Measurements from ENCODE around the gene LRRC27.

LRRC27 gene

DNA sequence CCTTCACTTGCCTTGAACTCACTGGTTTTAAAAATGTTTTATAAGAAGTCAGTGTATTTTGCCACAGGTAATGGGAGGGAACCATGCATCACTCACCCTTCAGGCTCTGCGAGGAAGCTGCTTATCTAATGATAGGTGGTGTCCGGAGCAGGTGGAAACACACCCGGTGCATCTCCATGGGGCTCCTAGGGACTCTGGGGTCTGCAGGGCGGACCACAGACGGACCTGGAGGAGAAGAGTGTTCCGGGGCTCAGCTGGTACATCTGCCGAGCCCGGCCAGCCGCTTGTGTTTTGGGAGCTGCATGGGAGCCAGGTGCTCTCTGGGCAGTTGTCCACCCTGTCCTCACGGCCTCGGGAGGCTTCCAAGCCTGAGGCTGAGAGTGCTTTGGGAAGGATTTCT, 7.3 kb downstream of the LRRC27 start:
- DNase-seq, result no peak

DNA sequence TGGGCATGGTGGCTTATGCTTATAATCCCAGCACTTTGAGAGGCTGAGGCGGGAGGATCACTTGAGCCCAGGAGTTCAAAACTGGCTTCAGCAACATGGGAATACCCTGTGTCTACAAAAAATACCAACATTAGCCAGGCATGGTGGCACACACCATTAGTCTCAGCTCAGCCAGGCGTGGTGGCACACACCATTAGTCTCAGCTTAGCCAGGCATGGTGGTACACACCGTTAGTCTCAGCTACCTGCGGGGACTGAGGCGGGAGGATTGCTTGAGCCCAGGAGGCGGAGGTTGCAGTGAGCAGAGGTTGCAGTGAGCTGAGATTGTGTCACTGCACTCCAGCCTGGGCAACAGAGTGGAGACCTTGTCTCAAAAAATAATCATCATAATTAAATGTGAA, 9.0 kb downstream of the LRRC27 start:
- no peak for DNase-seq

DNA sequence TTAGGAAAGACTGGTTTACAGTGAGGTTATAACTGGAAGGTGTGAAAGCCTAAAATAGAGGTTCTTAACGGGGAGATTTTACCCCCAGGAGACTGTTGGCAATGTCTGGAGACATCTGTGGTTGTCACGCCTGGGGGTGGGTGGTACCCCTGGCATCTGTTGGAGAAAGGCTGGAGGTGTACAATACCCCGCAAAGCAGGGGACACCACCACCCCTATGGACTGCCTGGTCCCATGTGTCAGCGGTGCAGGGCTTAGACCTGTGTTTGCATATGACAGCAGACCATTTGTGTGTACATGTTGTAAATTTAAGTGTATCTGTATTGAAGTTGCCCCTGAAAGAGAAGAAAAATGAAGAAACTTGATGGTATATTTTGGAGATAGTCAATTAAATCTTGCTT, 9.8 kb downstream of the LRRC27 start:
- no peak for DNase-seq

DNA sequence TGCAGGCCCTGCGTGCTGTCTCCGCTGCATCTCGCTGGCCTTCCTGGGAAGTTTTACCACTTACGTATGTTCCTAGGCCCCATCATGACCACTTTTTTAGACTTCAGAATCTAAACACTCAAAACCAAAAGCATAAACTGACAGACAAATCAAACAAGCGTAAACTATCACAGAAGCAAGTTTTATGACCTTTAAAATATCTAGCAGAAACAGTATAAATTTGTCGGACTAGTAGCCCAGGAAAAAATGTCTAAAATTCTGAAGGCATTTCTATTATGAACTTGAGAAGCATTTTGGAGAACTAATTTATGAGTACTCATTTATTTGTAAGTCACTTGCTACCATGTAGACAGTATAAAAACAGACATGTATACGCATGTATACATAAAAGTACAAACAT, 10.6 kb downstream of the LRRC27 start:
- no peak for DNase-seq

DNA sequence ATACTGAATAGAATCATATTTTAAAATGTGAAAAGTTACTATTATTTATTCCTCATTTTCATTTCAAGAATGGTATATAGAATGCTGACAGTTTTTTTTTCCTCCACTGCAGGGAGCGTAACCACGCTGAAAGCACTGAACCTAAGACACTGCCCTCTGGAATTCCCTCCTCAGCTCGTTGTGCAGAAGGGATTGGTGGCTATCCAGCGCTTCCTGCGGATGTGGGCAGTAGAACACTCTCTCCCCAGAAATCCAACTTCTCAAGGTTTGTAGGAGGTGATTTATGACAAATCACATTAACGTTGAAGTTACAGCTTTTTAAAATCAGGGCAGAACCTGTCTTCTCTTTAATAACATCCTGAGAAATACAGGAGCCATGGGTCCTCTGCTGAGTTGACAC, 12.4 kb downstream of the LRRC27 start:
- no peak for DNase-seq

DNA sequence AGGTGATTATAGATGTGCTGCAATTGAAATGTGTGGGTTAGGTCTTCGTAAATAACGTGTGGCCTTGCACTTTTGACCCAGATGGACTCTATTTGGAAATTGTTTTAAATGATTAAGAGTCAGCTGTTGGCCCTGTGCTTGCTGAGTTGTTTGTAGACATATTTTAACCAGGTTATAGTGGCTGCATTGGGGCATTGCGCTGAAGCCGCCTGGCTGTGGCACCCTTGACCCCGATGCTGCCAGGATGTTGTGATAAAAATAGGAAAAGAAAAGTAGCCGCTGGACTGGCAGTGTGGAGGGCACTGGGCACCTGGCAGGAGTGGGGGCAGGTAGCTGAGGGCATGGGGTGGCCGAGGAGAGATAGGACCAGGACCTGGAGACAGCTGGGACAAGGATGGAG, 13.4 kb downstream of the LRRC27 start:
- DNase-seq, result no peak

DNA sequence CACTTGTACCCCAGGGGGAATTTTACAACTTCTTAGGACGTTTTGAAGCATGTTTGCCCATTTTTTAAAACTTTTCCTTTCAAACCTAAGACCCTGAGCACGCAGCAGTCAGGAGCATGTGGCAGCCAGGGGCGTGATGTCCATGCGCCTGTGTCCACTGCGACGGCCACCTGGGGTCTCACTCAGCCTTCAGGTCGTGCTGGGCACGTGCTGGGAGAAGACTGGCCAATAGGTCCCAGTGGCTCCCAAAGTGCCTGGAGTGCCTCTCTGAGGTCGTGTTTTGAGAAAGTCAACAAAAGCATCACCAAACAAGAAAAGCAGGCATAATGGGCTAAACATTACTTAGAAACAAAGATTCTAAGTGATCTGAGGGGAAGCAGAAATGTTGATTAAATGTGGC, 14.8 kb downstream of the LRRC27 start:
- DNase-seq, result no peak

DNA sequence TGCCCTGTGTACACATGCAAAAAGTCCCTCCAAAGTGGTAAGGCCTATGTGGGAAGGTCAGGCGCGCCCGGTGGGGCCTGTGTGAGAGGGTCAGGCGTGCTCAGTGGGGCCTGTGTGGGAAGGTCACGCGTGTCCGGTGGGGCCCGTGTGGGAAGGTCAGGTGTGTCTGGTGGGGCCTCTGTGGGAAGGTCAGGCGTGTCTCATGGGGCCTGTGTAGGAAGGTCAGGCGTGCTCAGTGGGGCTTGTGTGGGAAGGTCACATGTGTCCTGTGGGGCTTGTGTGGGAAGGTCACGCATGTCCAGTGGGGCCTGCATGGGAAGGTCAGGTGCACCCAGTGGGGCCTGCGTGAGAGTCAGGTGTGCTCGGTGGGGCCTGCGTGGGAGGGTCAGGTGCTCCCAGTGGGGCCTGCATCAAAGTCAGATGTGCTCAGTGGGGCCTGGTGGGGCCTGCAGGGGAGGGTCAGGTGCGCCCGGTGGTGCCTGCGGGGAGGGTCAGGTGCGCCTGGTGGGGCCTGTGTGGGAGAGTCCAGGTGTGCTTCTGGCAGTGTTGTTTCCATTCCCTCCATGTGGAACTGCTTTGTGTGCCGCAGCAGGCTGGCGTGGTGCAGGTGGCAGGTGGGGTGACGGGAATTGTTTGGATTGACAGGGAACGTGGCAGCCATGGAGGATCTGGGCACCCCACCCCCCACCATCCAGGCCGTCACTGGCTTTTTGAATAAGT, 15.4 kb downstream of the LRRC27 start:
- DNase-seq, result no peak

DNA sequence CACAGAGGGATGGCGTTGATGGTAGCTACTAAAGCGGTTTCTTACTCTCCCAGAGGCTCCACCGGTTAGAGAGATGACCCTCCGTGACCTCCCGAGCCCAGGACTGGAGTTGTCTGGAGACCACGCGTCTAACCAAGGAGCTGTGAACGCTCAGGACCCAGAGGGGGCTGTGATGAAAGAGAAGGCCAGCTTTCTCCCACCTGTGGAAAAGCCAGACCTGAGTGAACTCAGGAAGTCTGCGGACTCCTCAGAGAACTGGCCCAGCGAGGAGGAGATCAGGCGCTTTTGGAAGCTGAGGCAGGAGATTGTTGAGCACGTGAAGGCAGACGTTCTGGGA, 15.9 kb downstream of the LRRC27 start:
- no peak for DNase-seq

DNA sequence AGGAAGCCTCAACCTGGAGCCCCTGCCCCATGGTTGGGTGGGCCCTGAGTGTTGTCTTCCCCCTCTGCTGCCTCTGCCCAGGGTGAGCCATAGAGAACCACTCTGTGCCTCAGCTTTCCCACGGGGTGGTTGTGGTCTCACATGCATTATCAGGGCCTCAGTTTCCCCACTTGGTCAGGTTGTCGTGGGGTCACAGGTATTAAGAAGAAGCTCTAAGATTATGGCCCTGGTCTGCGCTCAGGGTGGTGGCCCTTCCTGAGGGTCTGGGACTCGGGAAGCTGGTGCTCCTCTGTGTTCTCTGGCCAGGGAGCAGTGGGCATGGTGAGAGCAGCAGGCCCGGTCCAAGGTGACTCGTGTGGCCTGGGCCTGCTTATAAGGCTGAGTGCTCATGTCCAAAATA, 17.8 kb downstream of the LRRC27 start:
- DNase-seq, result no peak

DNA sequence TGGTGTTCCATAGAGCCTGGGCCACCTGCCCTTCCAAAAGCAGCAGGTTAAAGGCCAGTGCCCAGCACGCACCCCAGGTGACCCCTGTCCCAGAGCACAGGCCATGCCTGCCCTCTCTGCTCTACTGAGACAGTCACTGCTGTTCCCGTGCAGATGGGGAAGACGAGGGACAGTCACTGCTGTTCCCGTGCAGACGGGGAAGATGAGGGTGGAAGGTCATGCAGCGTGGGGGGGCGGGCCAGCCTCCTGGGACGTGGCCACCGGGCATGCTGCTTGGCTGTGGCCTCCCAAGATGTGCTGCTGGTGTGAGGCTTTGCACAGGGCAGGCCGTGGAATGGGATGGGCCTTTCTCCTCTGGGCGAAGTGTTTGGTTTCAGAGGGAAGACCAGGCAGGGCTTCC, 18.4 kb downstream of the LRRC27 start:
- no peak for DNase-seq

DNA sequence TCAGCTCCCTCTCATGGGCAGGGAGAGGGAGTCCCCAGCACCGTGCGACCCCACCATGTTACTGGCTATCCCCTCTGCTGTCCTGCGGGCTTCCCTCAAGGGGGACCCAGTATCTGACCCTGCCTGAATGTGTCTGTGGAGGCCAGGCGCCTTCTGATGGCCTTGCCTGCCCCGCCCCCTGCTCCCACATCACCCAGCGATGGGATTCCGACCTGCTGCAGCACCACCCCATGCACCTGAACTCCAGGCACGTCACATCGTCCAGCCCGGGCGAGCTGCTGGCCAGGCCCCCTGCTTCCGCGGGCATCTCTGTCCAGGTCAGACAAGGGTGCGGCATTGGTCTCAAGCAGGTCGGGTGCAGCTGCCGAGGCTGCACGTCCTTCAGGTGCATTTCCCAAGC, 19.0 kb downstream of the LRRC27 start:
- no peak for DNase-seq

DNA sequence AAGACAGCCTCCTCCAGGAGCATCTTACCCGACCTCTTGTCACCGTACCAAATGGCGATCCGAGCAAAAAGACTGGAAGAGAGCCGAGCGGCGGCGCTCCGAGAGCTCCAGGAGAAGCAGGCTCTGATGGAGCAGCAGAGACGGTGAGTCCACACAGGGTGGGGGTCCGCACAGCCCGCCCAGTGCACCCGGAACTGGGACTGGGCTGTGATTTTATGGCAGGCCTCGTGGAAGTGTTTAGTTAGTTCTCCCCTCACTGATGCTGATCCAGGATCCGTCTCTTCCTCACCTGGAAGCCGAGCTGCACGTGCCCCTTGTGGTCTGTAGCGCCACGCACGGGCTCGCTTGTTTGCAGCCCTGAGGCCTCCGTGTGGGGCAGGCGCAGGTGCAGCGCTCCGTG, 19.6 kb downstream of the LRRC27 start:
- DNase-seq, result no peak

DNA sequence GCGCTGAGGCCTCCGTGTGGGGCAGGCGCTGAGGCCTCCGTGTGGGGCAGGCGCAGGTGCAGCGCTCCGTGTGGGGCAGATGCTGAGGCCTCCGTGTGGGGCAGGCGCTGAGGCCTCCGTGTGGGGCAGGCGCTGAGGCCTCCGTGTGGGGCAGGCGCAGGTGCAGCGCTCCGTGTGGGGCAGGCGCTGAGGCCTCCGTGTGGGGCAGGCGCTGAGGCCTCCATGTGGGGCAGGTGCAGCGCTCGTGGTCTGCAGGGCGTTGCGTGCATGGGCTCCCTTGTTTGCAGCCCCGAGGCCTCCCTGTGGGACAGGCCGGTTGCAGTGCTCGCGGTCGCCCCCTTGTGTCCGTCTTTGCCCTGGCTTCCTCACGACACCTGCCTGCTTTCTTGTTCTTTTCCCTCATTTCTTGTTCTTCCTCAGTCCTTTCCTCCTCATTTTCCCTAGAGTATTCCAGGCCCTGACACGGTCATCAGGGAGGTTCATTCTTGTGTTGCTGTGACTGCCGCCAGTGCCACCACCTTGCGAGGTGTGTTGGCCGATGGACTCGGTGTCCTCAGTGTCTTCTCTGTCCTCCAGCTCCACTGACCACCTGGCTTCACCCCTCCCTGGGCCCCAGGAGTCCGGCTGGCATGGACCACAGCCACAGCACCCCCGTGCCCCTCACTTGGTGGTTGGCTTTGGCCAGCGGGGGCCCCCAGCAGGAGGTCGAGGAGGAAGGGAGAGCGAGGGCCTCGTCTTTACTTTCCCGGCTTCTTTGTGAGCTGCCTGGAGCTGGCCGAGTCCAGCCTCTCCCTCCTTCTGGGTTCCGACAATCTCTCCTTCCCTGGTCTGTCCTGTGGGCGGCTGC, 20.7 kb downstream of the LRRC27 start:
- DNase-seq, result peak; percentile 78

DNA sequence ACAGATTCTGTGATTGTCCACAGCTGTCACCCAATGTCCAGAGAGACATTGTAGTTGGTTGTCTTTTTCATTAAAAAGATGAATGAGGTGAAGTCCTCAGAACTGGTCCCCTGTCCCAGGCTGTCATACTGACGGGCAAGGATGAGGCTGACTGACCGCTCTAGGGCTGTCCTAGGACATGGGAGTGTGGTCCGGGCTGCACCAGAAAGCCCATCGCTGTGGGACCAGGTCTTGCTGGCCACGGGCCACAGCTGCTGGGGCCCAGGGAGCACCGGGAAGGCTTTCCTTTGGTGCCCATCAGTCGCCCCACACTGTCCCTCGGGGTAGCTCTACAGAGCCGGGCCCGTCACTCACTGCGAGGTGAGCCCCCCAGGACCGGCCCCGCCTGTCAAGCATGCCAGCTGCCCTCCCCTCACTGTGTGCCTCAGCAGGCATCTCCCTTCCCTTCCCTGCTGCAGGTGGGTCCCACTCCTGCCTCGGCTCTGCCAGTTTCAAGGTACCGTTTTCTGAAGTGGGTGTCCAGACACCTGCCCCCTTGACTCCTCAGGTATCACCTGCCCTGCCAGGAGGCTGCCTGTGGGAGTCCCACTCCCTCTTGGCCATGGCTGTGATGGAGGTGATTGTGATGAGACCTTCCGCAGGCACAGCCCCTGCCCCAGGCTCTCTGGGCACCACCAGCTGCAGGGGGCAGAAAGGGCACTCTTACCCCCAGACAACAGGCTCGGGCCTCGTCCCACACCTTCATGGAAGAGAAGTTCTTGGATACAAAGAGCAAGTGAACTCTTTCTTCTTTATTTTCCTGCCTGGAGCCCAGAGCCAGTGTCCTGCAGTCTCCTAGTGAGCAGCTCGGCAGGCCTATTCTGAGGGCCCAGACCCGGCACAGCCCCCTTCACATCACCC, 21.7 kb downstream of the LRRC27 start:
- no peak for DNase-seq

DNA sequence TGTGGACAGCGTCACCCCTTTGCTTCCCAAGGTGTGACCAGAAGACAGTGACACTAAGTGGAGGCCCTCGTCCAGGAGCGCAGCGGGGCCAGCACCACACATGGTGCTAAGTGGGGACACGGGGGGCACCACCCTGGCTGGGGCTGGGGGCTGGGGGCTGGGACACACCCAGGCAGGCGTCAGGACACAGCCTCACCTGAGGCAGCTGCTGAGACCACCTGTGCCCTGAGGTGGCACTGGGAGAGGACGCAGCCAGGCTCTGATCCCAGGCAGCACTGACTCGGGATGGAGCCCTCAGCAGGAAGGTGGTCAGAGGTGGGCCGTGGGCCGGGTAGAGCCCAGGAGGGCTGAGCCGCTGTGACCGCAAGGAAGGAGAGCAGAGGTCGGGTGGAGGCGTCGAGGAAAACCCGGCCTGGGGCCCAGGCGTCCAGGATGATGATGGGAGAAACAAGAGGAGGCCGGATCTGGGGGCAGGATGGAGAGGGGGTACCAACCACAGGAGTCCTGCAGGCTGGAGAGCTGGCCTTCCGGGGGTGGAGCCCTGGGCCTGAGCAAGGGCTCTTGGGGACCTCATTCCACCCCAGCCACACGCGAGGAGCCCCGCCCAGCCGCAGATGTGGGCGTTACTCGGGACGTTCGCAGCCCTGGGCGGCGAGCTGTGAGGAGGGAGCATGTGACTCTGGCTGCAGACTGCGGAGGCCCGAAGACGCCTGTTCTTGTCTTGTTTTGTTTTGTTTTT, 22.5 kb downstream of the LRRC27 start:
- no peak for DNase-seq

DNA sequence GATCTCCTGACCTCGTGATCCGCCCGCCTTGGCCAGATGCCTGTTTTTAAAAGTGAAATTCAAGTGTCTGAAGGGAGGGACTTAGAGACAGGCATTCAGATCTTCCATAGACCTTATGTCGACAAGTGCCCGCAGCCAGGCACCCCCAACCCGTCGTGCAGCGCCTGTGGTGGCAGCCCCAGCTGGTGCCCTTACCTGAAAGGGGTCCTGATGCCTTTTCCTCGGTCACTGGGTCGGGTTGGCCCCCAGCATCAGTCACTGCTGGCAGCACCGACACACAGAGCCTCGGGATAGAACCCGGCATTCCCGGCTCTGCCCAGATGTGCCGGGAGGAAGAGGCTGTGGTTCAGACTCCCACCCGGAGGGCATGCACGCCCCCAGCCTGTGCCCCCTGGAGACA, 23.3 kb downstream of the LRRC27 start:
- DNase-seq, result no peak

DNA sequence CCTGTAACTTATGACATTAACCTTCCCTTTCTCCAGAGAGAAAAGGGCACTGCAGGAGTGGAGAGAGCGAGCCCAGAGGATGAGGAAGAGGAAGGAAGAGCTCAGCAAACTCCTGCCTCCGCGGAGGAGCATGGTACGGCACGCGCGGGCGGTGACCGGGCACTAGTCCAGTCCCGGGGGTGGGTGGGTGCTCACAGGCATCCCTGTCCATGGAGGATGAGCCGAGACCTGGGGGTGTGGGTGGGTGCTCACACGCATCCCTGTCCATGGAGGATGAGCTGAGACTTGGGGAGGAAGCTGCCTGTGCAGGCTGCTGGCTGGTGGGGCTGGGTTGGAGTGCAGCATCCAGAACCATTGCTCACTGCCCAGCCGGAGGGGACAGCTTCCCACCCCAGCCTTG, 23.8 kb downstream of the LRRC27 start:
- no peak for DNase-seq

DNA sequence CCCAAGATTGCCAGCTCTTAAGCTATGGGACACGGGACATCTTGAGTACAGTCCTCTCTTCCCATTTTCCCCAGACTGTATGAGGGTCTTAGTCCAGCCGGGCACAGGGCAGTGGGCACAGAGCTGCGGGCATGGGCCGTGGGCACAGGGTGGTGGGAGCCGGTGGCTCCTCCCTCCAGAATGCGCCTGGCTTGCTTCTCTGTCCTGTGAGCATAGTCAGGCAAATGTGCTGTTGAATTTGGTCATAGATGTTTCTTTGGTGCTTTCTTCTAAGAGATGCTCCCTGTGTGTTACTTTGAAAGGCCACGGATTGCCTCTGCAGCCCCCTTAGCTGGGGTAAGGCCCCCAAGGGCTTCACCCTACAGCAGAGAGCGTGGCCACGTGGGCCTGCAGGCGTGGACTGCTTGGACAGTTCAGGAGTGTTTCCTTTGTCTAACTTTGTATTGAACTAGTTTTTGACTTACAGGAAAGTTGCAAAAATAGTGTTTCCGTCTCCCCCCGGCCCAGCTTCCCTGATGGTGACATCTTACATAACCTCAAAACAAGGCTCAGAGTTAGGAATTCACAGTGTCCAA, 24.7 kb downstream of the LRRC27 start:
- DNase-seq, result no peak

DNA sequence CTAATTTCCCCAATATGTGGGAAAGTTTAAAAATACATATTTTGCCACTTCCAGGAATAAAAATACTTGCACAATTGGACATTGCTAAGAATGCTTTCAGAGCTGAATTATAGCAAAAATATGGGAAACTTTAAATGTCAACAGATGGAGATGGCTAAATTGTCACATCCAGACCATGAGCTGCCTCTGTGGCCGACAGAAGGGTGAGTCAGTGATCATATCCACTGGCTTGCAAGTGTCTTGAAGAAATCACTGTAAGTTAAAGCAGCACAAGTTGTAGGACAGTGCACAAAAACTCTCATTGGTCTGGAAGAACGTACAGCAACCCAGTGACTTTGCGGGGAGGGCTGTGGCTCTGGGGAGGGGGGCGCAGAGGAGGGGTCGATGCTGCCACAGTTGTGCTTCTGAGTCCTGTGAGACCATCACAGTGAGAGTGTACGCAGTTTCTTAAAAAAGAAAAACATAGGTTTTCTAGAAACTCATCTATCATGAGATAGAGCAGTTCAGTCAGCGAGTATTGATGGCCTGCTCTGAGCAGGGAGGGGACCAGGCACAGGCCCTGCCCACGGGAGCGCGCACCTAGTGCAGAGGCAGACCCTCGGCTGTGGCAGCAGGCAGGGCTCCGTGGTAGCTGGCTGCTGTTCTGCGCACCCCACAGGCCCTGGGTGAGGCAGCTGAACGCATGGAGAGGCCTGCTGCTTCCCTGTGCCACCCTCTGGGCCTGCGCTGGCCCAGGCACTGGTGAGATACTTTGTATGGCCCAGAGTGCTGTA, 25.5 kb downstream of the LRRC27 start:
- DNase-seq, result no peak

DNA sequence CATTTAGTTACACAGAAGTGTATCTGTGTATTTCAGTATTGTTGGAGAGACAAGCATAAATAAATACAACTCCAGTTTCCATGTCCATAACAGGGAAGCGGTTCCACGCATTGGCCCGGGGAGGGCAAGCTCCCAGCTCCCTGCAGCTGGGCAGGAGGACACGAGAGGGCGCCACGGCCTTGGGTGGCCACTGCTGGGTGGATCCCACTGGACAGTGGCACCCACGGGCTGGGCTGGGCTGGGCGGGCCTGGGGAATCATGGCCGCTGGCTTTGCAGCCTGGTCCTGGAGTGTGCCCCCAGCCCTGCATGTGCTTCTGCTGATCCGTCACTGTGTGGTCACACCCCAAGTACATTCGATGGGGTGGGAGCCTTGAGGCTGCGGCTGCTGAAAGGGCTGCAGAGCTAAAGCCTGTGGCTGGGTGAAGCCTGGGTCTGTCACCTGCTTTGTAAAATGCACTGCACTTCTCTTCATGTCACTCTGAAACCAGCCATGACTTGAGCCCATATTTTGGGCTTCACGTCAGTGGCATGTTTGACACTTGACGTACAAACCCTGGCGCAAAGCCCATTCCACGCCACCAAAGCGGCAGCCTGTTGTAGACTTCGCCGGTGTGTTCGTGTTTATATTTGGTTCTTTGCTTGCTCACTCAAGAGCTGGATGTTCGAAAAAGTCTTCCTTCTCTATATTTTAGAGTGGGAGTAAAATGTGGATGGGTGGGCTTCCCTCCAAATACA, 27.5 kb downstream of the LRRC27 start:
- DNase-seq, result no peak
